Activated CD8-positive, alpha-beta memory T cell treated with anti-CD3 and anti-CD28 coated beads for 48 hours (primary cell): ENCODE measurements around the gene OPCML.

Source experiments
- DNase-seq, 3 experiments: peaks; one replicate each; pipeline ENCODE4 v3.0.0-alpha.2; 2020; ENCODE audit warnings: low read depth in 2 of 3, low spot score in 2 of 3

Gene OPCML

DNA sequence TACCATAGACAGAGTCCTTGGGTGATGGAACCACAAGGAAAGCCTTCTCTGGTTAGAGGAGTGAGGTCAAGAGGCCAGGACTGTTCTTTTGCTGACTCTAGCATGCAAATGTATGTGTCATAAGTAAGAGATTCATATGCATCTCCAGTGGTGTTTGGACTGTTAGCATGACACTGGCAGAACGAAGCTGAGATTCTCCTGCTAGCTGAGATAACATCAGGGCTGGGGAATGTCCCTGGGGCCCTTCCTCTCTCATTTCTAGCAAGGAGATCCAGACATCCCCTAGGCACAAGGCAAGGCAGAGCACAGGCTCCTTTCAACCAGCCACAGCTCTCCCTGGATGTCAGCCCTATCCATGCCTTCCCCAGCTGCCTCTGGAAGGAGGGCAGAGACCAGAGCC, 711.3 kb downstream of the OPCML start:
- DNase-seq: no peak

DNA sequence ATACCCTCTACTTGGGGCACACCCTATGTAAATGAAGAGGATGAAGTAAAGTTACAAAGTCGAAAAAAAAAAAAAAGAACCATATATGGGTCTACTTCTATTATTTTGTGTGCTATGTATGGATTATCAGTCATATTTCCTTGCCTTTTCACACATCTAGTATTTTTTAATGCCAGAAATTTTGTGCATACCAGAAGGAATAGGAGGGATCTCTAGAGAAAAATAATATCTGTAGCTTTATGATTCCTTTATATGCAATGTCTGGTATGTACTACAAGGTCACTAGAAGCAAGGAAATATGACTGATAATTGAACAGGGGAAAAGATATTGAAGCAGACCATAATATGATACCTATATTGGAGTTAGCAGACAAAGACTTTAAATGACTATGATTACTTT, 713.4 kb downstream of the OPCML start:
- DNase-seq: no peak

DNA sequence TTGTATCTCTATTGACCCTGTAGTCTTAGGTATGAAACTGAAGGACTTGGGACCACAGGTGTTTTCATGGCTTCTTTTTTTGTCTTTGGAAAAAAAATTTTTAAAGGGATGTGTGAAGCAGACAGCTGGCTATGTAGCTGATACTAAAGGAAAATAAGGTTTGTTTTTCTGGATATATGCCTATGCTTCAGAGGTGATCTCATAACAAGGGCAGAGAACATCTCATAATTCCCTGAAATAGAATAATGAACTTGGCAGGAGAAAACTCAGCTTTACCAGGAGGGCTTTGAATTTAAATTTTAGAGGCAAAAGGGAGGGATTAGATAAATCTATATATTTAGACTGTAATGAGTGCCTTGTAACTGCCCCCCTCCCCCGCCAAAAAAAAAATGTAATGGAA, 714.9 kb downstream of the OPCML start:
- no peak for DNase-seq

DNA sequence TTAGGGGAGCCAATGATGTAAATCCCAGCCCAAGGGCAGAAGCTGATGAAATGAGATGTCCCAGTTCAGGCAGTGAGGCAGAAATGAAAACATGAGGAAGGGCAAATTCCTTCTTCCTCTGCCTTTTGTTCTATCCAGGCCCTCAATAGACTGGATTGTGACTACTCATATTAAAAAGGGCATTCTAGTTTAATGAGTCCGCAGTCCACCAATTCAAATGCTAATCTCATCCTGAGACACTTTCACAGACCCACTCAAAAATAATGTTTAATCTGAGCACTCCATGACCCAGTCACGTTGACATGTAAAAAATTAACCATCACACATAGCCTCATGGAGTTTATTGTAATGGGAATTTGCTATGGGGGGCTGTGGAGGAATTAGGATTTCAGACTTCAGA, 717.9 kb downstream of the OPCML start:
- no peak for DNase-seq

DNA sequence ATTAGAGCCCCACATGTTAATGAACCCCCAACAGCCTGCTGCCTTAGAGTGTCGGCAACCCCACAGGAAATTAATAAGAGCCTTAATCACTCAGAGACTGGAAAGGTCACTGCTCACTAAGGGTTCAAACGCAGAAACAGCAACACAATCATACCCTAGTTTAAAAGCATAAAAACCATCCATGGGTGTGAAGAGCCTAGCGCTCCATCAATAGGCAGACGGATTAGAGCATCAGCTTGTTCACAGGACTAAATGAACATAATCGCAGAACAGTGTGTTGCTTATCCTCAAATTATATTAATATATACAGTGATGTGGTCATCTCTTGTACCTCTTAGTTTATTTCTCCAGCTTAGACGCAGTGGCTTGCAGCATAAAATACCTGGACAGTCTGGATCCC, 720.7 kb downstream of the OPCML start:
- DNase-seq: no peak

DNA sequence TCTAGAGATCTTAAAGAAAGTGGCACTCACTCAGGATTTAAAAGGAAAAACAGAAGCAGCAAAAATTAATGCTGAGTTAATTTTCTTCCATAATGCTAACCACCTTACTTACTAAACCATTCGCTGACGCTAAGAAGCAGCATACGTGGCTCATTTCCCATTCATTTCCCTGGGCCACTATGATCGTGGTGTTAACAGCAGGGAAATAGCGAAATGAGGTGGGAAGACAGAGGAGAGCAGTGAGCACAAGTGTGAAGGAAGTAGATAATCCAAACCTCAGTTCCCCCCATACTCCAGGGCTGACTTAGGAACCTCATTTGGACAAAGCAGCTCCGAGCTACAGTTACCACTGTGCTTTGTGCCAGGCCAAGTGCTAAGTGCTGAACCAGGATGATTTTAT, 723.2 kb downstream of the OPCML start:
- no peak for DNase-seq

DNA sequence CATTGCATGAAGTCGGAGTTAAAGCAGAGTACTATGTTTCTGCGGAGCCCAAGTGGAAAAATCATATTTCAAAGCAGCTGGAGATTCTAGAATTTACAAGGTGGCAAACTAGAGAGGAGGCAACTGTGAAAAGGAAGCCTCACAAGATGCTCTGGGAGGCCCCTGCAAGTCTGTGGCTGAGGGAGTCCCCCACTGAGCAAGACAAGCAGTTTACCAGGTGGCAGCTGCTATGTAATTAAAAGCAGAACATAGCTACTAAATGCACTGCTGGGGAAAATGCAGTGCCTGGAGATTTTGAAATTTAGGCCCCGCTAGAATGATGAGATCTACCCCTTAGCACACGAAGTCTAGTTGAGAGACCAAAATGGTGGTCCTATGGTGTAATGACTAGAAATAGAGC, 728.0 kb downstream of the OPCML start:
- no peak for DNase-seq

DNA sequence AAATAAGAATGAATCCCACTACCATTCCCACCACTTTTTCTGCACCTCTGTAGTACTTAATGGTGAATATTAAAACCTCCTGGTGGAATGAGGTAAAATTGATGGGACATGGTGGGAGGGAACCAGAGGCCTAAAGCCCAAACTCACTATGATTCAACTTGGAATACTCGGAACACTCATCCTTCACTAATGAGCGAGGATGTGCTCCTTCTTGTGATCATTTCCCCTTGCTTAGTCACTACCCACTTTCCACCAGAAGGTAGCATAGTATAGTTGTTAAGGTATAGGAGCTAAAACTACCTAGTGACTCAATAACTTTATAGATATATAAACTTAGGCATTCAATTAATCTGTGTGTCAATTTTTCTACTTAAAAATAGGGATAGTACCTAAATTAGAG, 728.9 kb downstream of the OPCML start:
- DNase-seq: no peak

DNA sequence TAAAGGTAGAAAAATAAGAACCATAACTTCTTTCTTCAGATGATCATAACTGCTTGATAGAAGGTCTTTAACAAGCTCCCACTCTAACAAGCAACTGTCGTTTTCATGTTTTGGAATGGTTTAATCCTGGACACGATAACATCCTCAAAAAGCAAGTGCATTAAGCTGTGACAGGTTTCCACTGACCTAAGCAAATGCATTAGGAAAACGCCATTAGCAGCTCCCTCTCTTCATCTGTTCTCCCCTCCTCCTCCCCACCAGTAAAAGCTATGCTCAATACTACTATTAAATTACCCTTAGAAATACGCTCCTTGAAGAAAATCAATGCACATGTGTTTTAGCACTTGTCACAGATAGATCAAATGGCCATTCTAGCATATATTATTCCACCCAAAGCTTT, 729.4 kb downstream of the OPCML start:
- DNase-seq: no peak

DNA sequence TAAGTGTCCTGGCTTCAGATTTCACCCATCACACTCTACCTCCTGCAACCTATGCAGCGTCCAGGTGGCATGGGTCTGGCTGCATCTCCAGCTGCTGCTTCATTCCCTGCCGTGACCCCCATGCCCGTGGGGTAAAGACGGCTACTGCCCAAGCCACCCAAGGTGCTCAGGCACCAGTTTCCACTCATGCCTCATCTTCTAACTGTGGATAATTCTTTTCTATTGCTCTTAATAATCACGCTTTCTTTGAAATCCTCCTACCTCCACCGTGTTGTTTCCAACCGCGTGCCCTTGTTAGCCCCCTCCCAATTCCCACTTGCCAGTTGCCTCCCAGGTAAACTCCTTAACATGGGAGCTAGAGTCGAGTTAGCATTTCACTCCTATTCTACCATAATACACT, 738.5 kb downstream of the OPCML start:
- DNase-seq: no peak

DNA sequence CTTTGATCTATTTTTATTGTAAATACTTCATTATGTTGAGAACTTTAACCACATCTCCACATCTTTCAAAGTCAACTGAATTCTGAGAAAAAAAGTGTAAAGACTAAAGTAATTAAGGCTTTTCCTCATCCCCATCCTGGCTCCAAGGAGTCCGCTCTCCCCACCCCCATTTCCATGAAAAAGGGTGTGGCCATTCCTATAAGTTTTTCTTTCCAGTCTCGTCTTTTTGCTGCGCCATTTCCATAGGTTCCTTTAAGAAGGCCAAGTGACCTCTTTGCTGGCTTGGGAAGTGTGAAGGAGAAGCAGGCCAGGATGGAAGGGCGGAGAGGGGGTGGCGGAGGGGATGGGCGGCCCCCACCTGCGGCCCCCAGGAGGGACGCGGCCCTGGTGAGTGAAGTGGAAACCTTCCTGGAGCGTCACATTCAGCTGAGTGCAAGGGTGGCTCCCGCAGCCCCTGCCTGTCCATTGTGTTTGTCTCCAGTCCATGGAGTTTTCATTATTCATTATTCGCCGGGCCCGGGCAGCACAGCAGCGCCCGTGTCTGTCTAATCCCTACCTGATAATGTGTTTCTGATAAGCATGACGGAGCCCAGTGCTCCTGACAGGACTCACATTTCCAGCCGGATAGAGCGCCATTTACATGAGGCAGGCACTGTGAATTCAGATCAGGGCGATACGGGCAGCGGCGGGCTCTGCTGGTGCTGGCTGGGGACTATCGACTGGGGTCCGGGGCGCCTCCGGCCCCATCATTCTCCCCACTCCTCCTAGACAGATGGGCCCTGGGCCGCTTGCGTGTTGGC, 739.8 kb downstream of the OPCML start:
- DNase-seq: no peak

DNA sequence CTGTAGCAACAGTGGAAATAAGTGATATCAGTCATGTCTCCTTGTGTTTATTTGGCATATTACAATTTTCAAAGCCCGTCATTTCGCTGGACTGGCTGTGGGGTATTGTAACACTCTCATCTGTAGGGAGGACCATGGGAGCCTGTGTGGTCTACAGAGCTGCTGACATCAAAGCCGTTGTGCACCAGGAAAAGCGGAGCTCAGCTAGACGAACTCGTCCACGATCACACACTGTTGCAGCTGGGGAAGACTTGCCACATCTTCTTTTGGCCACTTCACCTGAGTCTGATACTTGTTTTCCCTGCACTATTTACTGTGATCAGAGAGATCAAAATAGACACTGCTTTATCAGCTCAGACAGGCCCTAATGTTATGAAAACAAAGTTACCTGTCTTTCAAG, 741.3 kb downstream of the OPCML start:
- no peak for DNase-seq

DNA sequence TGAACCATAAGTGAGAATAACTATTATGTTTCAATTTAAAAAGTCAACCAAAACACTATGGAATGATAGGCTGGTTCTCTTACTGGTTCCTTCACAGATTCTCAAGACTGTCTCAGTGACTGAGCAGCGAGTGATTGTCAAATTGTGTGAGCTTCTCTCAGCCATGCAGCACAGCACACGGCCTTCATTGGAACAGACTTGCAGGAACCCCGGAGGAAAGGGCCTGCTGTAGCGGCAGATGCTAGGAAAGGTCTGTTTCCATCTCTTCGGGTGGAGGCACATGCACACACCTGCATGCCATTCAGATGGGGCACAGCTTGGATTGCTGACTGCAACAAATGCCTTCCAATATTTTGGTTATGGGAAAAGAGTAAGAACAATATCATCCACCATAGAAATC, 741.8 kb downstream of the OPCML start:
- DNase-seq: no peak

DNA sequence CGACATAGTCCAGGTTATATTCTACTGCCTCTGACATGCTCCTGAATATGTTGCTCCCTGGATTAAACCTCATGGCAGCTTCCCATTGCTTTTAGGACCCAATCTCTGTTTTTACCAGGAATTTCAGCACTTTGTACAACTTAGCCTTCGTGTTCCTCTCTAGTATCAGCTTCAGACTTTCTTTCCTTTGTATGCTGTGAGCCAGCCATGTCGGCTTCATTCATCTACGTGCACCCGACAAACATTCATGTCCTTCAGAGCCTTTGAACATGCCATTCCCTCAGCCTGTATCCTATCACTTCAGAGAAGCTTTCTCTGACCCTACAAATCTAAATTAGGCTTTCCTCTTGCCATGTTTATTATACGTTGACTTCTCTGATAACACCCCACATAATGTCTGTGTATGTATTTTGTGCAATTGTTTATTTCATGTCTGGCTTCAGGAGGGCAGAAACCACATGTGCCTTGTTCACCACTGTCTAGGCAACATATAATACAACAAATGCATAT, 743.4 kb downstream of the OPCML start:
- no peak for DNase-seq

DNA sequence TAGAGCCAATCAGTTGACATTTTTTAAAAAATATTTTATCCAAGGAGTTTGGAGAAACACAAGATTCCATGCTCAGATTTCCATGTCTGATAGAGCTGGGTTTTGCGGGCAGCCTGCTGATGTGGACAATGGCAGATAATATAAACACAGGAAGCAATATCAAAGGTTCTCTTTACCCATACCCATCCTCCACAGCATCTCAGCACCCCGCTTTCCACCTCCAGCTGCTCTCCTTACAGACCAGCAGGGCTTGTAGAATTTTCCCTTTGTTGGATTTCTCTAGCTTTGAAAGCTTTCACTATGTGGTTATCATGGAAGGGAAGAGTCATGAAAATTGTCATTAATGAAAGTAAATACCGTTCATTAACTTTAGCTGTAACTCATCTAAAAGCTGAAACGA, 746.4 kb downstream of the OPCML start:
- DNase-seq: no peak

DNA sequence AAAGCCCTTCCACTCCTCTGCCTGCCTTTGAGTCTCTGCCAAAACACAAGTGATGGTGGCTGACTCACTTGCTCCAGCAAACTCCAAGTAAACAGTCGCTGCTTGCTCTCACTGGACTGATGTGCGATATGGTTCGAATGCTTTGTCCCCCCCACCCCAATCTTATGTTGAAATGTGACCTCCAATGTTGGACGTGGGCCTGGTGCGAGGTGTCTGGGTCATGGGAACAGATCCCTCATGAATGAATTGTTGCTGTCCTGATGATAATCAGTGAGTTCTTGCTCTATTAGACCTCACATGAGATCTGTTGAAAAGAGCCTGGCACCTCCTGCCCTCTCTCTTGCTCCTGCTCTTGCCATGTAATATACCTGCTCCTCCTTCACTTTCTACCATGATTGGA, 747.9 kb downstream of the OPCML start:
- DNase-seq: no peak

DNA sequence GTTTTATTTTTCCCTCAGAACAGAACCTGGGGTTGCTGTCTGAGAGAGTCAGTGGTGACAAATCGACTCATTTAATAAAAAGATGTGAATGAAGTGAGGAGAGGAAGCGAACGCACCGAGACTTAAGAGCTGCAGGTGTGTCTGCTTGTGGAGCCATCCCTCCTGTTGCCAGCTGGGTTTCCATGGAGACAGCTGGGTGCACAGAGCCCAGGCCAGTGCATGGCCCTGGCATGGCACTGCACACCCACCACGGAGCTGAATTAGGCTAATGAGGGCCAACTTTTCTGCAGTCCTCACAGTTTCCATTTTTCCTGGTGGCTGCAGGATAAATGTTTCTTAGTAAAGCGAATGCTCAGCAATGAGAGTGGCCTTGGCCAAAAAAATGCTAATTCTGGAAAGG, 750.2 kb downstream of the OPCML start:
- DNase-seq: no peak

DNA sequence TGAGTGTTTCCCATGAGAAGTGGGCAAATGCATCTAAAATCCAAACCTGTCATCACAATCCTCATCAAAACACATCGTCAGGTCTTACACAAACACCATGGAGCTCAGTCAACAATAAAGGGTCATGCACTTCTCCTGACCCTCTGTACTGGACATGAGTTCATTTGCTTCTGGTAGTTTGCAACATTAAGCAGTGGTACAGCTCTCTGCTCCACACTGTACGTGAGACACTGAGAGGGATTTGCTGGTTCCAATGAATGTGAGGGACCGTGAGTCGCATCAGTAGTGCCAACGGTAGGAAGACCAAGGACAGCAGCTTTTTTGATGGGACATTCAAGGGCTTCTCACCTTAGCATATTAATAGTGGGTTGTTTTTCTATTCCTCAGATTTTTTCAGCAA, 752.3 kb downstream of the OPCML start:
- no peak for DNase-seq

DNA sequence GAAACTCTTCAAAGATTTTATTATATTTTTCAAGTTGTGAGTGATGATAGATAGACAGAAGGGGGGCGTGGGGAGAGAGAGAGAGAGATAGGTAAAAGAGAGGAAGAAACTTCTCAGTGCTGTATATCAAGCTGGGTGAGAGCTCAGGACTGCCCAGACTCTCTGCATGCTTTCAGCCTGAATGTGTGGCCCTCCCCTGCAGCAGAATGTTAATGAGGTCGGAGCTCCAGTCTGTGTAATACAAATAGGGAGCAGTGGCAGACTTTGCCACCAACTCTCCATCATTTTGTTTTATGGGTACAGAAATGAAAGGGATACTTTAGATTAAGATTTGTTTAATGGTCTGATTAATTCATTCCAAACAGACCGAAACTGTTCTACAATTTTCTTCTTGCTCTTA, 752.8 kb downstream of the OPCML start:
- no peak for DNase-seq

DNA sequence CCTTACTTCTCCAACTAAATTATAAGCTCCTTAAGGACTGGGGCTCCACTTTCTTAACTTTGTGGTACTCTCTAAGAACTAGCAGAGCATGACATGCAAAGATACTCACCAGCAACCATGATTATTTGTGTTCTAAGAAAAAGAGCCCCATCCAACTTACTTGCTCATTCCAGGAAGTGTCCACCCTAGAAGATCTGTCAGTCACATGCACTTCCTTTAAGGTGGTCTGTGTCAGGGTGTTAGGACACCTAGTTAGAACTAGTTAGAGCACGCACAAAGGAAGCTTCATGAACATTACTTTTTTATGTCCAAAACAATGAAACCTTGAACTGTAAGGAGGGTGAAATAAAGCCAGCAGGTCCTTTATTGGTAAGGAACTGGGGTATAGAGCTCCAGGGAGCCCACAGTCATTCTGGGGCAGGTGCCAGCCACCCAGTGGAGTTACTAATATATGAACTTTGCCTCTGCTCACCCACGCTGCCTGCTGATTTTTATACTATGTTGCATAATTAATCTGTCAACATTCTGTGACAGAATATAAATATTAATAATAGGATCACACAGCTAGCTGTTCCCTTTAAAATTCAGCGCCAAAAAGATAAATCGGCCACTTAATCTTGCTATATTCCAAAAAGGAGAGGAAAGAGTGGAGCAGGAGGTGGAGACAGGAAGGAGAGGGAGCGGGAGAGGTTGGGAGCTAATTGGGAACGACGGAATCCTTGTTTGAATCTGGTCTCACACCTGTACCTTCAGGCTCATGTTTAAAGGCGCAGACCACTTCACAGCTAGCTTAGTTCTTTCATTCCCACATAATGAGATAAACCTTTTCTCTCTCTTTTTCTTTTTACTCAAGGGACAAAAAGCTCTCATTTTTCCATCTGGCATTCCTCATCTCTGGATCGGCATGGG, 755.0 kb downstream of the OPCML start:
- DNase-seq: no peak

DNA sequence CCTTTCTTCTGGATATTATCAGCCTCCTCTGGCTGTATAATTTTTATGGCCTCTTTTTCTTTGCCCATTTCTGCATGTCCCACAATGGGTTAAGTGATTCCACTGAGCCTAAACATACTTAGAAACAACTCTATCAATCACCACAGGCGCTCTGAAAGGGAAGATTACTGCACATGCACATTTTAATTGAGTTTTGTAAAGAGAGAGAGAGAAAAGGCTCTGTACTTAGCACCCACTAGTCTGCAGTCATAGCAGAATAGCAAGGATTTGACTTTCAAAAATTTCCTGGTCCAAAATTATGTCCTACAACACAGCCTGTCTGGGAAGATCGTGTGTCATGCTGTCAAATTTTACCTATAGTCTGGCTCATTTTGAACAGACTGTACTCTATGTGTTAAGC, 758.5 kb downstream of the OPCML start:
- no peak for DNase-seq
